Measurements from ENCODE around the gene IPPK. TPM values are rescaled to one million over a fixed set of nuclear protein-coding genes. Genes with fewer than 3 reads are reported as not detected.
"Not testable (repeated sequence)": the region's sequence is repeated elsewhere in the genome, so short reads cannot be mapped to it uniquely, and the experiment has no call there.

The IPPK gene
- total RNA-seq, 3 donors from 2014 or later, result 6.8 to 9.0 (median 7.7) TPM

DNA sequence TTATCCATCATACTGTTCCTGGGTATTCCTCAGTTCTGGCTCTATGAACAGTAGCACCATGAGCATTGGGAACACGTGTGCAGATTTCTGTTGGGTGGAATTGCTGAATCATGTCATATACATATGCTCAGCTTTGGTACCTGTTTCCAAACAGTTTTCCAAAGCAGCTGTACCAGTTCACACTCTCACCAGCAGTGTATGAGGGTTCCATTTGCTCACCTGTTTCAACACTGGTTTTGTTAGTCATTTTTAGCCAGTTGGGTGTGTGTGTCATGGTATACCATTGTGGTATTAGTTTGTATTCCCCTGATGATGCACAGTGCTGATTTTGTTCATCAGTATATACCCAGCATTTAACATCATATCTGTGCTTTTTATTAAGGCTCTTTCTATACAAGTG is 77.4 kb downstream of the IPPK start:
- intact Hi-C loops (cut with DNase I, micrococcal nuclease), result no loop called here
- no peaks in the 10 kb centered on the region for H3K36me3 ChIP-seq (ENCODE audit: low read depth)
- no peaks in the 10 kb centered on the region for H3K9me3 ChIP-seq
- ATAC-seq (no peak), DNase-seq (no peak)
- H3K4me3 ChIP-seq, result no peak overlapping the region
- no peaks in the 10 kb centered on the region for H3K4me1 ChIP-seq (ENCODE audit: low read depth)
- TF ChIP-seq, protein P1, sequence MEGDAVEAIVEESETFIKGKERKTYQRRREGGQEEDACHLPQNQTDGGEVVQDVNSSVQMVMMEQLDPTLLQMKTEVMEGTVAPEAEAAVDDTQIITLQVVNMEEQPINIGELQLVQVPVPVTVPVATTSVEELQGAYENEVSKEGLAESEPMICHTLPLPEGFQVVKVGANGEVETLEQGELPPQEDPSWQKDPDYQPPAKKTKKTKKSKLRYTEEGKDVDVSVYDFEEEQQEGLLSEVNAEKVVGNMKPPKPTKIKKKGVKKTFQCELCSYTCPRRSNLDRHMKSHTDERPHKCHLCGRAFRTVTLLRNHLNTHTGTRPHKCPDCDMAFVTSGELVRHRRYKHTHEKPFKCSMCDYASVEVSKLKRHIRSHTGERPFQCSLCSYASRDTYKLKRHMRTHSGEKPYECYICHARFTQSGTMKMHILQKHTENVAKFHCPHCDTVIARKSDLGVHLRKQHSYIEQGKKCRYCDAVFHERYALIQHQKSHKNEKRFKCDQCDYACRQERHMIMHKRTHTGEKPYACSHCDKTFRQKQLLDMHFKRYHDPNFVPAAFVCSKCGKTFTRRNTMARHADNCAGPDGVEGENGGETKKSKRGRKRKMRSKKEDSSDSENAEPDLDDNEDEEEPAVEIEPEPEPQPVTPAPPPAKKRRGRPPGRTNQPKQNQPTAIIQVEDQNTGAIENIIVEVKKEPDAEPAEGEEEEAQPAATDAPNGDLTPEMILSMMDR (IDR thresholded peaks at IDR 0.05), result no peak

DNA sequence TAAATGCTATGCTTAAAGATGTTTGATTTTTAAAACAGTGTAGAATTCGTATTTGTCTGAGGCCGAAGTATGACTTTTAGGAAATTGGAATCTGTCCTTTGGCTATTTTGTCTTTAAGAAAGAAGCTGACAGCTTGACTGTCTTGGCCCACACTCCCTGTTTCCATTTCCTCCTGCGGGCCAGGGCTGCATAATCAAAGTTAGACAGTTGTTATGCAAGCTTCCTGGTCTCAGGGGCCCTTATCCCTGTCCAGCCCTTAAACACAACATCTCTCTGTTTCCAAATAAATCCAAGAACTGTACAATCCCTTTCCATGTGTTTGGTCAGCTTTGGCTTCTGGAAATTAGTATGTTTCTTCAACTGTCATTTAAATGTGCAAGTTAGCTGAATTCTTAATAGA is 79.6 kb downstream of the IPPK start:
- ATAC-seq (peak; percentile 87), DNase-seq (peak in 1 of 3 donors; percentile 59)
- Histone ChIP-seq H3K9me3 (no peaks in the 10 kb centered on the region), H3K36me3 (ENCODE audit: low read depth) (no peaks in the 10 kb centered on the region), H3K4me1 (ENCODE audit: low read depth) (no peaks in the 10 kb centered on the region), H3K4me3 (no peak overlapping the region)
- TF ChIP-seq, protein P1 (IDR thresholded peaks at IDR 0.05), result no peak
- intact Hi-C loops (cut with DNase I, micrococcal nuclease), result no loop called here

DNA sequence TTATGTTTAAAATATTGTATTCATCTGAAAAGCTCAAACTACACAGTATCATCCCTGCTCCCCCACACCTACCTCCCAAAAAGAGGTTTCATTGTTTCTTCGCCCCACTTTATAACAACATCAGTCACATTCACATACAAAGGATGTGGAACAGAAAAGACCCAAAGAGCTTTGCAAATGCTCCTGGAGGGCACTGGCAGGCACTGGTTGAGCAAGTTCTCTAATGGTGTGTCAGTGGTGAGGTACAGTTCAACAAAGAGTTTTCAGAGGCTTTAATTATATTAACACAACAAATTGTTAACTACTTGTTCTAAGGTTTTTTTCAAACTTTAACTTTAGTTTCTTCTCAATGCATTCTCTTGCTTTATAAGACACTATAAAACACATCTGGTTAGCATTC is 80.0 kb downstream of the IPPK start:
- Histone ChIP-seq H3K4me3 (no peak overlapping the region), H3K9me3 (no peaks in the 10 kb centered on the region), H3K4me1 (ENCODE audit: low read depth) (no peaks in the 10 kb centered on the region), H3K36me3 (ENCODE audit: low read depth) (no peaks in the 10 kb centered on the region)
- TF ChIP-seq, protein P1 (IDR thresholded peaks at IDR 0.05), result no peak
- intact Hi-C loops (cut with DNase I, micrococcal nuclease), result no loop called here
- ATAC-seq (peak; percentile 17), DNase-seq (no peak)

DNA sequence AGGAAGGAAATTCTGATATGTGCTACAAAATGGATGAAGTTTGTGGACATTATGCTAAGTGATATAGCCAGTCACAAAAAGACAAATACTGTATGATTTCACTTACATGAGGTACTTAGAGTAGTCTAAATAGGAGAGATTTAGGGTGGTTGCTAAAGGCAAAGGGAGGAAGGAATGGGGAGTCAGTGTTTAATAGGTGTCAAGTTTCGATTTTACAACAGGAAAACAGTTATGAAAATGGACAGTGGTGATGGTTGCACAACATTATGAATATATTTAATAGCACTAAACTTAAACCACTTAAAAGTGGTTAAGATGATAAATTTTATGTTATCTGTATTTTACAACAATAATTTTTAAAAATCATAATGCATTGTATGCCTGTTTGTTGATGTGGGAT is 93.8 kb downstream of the IPPK start:
- no peak for ATAC-seq
- Histone ChIP-seq H3K4me1 (ENCODE audit: low read depth) (no peaks in the 10 kb centered on the region), H3K36me3 (ENCODE audit: low read depth) (no peaks in the 10 kb centered on the region), H3K4me3 (no peak overlapping the region), H3K9me3 (no peaks in the 10 kb centered on the region)
- no peak for DNase-seq
- TF ChIP-seq, protein P1 (IDR thresholded peaks at IDR 0.05), result no peak
- intact Hi-C loops (cut with DNase I, micrococcal nuclease), result no loop called here

DNA sequence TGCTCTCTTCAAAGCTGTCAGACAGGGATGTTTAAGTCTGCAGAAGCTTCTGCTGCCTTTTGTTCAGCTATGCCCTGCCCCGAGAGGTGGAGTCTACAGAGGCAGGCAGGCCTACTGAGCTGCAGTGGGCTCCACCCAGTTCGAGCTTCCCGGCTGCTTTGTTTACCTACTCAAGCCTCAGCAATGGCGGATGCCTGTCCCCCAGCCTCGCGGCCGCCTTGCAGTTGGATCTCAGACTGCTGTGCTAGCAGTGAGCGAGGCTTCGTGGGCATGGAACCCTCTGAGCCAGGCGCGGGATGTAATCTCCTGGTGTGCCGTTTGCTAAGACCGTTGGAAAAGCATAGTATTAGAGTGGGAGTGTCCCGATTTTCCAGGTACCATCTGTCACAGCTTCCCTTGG is 96.3 kb downstream of the IPPK start:
- DNase-seq; H3K36me3 ChIP-seq (ENCODE audit: low read depth); ATAC-seq; H3K9me3 ChIP-seq; intact Hi-C loops (cut with DNase I, micrococcal nuclease); H3K4me1 ChIP-seq (ENCODE audit: low read depth); H3K4me3 ChIP-seq: not testable (repeated sequence)

DNA sequence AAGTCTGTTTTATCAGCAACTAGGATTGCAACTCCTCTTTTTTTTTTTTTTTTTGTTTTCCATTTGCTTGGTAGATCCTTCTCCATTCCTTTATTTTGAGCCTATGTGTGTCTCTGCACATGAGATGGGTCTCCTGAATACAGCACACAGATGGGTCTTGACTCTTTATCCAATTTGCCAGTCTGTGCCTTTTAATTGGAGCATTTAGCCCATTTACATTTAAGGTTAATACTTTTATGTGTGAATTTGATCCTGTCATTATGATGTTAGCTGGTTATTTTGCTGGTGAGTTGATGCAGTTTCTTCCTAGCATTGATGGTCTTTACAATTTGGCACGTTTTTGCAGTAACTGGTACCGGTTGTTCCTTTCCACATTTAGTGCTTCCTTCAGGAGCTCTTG is 98.1 kb downstream of the IPPK start:
- DNase-seq; H3K4me3 ChIP-seq; H3K36me3 ChIP-seq (ENCODE audit: low read depth); ATAC-seq; H3K9me3 ChIP-seq; intact Hi-C loops (cut with DNase I, micrococcal nuclease); H3K4me1 ChIP-seq (ENCODE audit: low read depth): not testable (repeated sequence)

DNA sequence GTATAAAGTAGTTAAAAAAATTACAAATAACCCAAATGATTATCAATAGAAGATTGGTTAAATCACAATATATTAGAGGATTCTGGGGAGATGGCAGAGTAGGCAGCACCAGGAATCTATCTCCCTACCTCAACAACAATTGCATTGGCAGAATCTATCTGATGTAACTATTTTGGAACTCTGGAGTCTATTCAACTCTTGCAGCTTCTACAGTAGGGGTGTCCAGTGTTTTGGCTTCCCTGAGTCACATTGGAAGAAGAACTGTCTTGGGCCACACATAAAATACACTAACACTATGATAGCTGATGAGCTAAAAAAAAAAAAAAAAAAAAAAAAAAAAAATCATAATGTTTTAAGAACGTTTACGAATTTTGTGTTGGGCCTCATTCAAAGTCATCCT is 104.9 kb downstream of the IPPK start:
- Histone ChIP-seq H3K9me3 (no peaks in the 10 kb centered on the region), H3K36me3 (ENCODE audit: low read depth) (no peaks in the 10 kb centered on the region), H3K4me3 (no peak overlapping the region), H3K4me1 (ENCODE audit: low read depth) (no peaks in the 10 kb centered on the region)
- no peak for ATAC-seq
- intact Hi-C loops (cut with DNase I, micrococcal nuclease), result no loop called here
- TF ChIP-seq, protein P1 (IDR thresholded peaks at IDR 0.05), result no peak
- DNase-seq, result no peak
